MV-4-11 (cell line): ENCODE measurements around the gene MPZL3.

Experiments used
- DNase-seq: peaks from one replicate; lab custom pipeline; 2025; lab: John Stamatoyannopoulos, UW

MPZL3 gene

GRCh38 chr11:118184784-118185579 lies 67.2 kb downstream of the MPZL3 start:
- peak; percentile 87 for DNase-seq

GRCh38 chr11:118183691-118184090 lies 68.5 kb downstream of the MPZL3 start:
- peak; percentile 80 for DNase-seq

- DNase-seq: no peak
Observed at GRCh38 chr11:118180300-118180703, 71.9 kb downstream of the MPZL3 start.

GRCh38 chr11:118176778-118177134 lies 75.4 kb downstream of the MPZL3 start:
- no peak for DNase-seq
